PC-9 (cell line): ENCODE results near the gene SDK2.

Experiments used
- EZH2 ChIP-seq: fragments of 200-600 bp; sonication (generic); IDR thresholded peaks from 2 replicates; pipeline ENCODE4 v1.8.0; 2017; ENCODE audit warnings: antibody characterized with exemption, low read depth
- TF ChIP-seq, protein P1 (sequence below): fragments of 200-600 bp; sonication (generic); conservative IDR thresholded peaks from 2 replicates; pipeline ENCODE4 v1.6.1; 2017; ENCODE audit warnings: mixed run types, antibody characterized with exemption, mild to moderate bottlenecking, moderate library complexity

DNA sequence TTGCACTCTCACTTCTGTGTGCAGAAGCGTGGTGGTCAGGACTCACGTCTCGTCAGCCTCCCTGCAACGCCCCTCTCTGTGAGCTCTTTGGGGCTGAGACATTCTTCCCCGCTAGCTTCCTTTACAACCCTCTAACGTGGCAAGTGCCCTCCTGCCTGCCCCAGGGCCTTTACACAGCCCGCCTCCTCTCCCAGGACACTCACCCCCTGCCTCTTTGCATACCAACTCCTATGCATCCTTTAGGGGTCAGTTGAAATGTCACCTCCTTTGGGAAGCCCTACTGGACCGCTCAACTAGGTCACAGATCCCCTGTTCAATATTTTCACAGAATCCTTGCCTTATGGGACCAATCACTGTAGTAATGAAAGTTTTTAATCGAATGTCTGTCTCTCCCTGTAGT is 61.4 kb downstream of the SDK2 start:
- TF ChIP-seq, protein P1, sequence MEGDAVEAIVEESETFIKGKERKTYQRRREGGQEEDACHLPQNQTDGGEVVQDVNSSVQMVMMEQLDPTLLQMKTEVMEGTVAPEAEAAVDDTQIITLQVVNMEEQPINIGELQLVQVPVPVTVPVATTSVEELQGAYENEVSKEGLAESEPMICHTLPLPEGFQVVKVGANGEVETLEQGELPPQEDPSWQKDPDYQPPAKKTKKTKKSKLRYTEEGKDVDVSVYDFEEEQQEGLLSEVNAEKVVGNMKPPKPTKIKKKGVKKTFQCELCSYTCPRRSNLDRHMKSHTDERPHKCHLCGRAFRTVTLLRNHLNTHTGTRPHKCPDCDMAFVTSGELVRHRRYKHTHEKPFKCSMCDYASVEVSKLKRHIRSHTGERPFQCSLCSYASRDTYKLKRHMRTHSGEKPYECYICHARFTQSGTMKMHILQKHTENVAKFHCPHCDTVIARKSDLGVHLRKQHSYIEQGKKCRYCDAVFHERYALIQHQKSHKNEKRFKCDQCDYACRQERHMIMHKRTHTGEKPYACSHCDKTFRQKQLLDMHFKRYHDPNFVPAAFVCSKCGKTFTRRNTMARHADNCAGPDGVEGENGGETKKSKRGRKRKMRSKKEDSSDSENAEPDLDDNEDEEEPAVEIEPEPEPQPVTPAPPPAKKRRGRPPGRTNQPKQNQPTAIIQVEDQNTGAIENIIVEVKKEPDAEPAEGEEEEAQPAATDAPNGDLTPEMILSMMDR: no peak
- no peak for TF ChIP-seq EZH2
